ENCODE data around the gene EMID1. TPM values are rescaled to one million over a fixed set of nuclear protein-coding genes. Genes with fewer than 3 reads are reported as not detected.

EMID1 gene
- total and polyA plus RNA-seq, 8 donors: 6.2 to 16.8 (median 10.0) TPM

DNA sequence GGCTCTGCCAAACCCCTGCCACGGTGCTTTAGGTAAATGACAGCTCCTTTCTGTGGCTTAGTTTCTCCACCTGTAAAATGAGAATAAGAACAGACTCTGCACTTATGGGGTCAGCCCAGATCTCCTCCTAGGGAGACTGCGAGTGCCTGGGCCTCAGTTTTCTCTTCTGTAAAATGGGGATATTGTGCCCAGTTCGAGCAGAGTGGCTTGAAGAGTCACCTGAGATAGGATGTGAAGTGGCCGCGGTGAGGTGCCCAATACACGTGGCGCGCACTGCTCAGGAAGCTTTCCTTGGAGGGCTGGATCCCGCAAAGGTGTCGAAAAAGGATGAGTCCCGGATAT, 473 bp upstream of the EMID1 start:
- TF ChIP-seq, protein P1, sequence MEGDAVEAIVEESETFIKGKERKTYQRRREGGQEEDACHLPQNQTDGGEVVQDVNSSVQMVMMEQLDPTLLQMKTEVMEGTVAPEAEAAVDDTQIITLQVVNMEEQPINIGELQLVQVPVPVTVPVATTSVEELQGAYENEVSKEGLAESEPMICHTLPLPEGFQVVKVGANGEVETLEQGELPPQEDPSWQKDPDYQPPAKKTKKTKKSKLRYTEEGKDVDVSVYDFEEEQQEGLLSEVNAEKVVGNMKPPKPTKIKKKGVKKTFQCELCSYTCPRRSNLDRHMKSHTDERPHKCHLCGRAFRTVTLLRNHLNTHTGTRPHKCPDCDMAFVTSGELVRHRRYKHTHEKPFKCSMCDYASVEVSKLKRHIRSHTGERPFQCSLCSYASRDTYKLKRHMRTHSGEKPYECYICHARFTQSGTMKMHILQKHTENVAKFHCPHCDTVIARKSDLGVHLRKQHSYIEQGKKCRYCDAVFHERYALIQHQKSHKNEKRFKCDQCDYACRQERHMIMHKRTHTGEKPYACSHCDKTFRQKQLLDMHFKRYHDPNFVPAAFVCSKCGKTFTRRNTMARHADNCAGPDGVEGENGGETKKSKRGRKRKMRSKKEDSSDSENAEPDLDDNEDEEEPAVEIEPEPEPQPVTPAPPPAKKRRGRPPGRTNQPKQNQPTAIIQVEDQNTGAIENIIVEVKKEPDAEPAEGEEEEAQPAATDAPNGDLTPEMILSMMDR (IDR thresholded peaks at IDR 0.05): no peak
- intact Hi-C loops (cut with DNase I): no loop called here
- Histone ChIP-seq H3K27ac (no peak overlapping the region), H3K9me3 (no peaks in the 10 kb centered on the region), H3K4me3 (peak overlapping the region; percentile 18 to 80 (median 70)), H3K4me1 (no peaks in the 10 kb centered on the region), H3K36me3 (no peaks in the 10 kb centered on the region), H3K27me3 (no peaks in the 10 kb centered on the region)
- no peak for DNase-seq
- peak; percentile 5 to 42 (median 22) for ATAC-seq
- FAIRE-seq: no peak
- WGBS, 2 donors: 48 to 60% methylated on average over 11 of the region's 11 CpGs

GRCh38 chr22:29206372-29207242, 911 bp downstream of the EMID1 start:
- TF ChIP-seq, protein P1 (IDR thresholded peaks at IDR 0.05): no peak
- no peak for FAIRE-seq
- Histone ChIP-seq H3K27me3 (no peaks in the 10 kb centered on the region), H3K4me1 (no peaks in the 10 kb centered on the region), H3K36me3 (no peaks in the 10 kb centered on the region), H3K4me3 (peak overlapping the region; percentile 53 to 80 (median 70)), H3K27ac (no peak overlapping the region), H3K9me3 (no peaks in the 10 kb centered on the region)
- intact Hi-C loops (cut with DNase I): no loop called here
- DNase-seq: no peak
- peak in 1 of 4 donors; percentile 2 for ATAC-seq
- WGBS, 2 donors: 51 to 59% methylated on average over 16 to 19 of the region's 19 CpGs

GRCh38 chr22:29207243-29207550, 1.5 kb downstream of the EMID1 start:
- TF ChIP-seq, protein P1 (IDR thresholded peaks at IDR 0.05): no peak
- Histone ChIP-seq H3K4me3 (no peak overlapping the region), H3K9me3 (no peaks in the 10 kb centered on the region), H3K4me1 (no peaks in the 10 kb centered on the region), H3K36me3 (no peaks in the 10 kb centered on the region), H3K27ac (no peak overlapping the region), H3K27me3 (no peaks in the 10 kb centered on the region)
- DNase-seq (peak in 1 of 6 donors; percentile 23), ATAC-seq (no peak), FAIRE-seq (no peak)
- intact Hi-C loops (cut with DNase I): no loop called here
- WGBS, 2 donors: 93 to 94% methylated on average over 5 of the region's 5 CpGs

DNA sequence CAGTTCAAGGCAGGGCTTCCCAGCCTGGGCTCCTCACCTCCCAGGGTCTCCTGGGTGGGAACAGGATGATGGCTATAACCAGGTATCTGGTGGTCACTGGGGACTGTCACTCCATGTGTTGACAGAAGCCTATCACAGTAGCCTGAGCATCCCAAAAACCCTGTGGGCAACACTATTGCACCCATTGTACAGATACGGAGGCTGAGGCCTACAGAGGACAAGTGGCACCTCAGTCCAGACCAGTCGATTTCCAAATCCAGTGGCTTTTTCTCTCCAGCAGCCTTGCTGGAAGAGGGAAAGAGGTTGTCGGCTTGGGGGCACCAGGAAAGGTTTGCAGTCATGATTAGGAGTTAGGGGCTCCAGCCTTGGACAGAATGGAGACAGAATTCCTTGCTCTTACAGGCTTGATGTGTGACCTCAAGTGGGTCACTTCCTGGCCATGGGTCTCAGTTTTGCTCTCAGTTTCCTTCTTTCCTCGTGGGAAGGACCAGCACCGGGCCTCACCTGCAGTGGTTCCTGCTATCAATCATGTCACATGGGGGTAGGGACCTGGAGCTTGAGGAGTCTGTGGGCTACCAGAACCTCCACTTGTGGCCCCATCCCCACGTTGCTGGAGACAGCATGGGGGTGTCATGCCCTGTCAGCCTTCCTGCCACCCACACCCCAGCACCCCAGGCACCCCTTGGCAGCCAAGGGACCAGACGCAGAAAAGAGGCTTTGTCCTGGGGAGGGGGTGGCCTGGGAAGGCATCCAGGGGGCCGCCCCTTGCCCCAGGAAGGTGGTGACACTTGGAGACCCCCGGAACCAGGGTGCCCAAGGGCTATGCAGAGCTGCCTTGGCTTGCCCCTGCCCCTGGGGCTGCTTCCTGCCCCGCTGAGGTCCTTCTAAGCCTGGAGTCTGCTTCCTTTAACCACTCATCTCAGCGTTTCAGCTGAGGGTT, 2.1 kb downstream of the EMID1 start:
- TF ChIP-seq, protein P1 (IDR thresholded peaks at IDR 0.05): no peak
- intact Hi-C loops (cut with DNase I): no loop called here
- no peak for ATAC-seq
- H3K36me3 ChIP-seq: no peaks in the 10 kb centered on the region
- H3K4me1 ChIP-seq: no peaks in the 10 kb centered on the region
- H3K27me3 ChIP-seq: no peaks in the 10 kb centered on the region
- H3K4me3 ChIP-seq: no peak overlapping the region
- 72 to 76% methylated on average over 11 of the region's 11 CpGs for WGBS, 2 donors
- no peak for FAIRE-seq
- no peak overlapping the region for H3K27ac ChIP-seq
- peak in 1 of 6 donors; percentile 69 for DNase-seq
- H3K9me3 ChIP-seq: no peaks in the 10 kb centered on the region
